ENCODE measurements around the gene PTTG1IP2.

Gene PTTG1IP2

DNA sequence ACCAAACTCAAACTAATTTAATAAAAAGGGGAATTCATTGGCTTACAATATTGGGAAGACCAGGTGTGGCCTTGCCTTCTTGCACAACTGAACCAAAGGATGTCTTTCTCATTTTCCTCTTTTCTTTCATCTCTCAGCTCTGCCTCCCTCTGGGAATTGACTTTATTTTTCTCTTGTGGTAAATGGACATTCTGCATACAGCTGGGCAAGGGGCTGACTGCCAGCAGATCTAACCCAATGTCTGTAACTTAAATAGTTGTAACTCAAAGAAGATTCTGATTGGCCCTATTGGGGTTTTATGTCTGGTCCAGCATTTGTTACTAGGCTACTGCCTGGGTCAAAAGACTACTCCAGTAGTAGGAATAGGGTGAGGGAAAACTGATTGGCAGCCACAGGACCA lies 15.3 kb downstream of the PTTG1IP2 start:
- no peak for DNase-seq

GRCh38 chr7:90485734-90486316 lies 16.4 kb downstream of the PTTG1IP2 start:
- no peak for DNase-seq

DNA sequence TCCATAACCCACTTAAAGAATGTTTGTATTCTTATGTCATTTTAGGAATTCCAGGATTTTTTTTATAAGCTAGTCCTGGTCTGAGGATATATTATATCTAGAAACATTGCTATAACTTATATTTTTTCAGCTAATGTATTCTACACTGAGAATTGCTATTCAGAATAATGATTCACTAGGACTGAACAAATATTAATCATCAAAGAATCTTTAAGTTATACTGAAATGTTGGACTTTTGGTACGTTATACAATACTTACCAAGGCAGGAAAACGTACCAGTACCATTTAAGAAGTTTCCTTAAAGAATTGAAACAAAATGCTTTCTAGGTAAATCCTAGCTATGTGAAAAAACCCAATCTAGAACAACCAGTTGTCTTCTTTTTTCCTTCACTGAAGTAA lies 18.4 kb downstream of the PTTG1IP2 start:
- DNase-seq: no peak

- no peak for DNase-seq
Measured at GRCh38 chr7:90488220-90488619, 18.8 kb downstream of the PTTG1IP2 start.

DNA sequence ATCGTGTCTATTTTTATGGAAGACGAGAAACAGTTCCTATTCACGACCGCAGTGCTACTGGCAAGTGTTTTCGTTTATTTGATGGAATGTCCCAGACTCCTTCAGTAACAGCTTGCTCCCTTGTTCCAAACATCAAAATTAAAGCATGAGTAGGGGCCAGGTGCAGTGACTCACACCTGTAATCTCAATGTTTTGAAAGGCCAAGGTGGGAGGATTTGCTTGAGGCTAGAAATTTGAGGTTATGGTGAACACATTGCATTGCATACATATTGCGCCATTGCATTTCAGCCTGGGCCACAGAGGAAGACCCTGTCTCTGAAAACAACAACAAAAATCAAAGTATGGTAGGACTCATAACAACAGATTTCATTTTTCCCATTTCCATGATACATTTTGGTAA lies 22.8 kb downstream of the PTTG1IP2 start:
- no peak for DNase-seq

- no peak for DNase-seq
Measured at GRCh38 chr7:90495241-90495640, 25.8 kb downstream of the PTTG1IP2 start.

- no peak for DNase-seq
Measured at GRCh38 chr7:90502539-90502938, 33.1 kb downstream of the PTTG1IP2 start.

DNA sequence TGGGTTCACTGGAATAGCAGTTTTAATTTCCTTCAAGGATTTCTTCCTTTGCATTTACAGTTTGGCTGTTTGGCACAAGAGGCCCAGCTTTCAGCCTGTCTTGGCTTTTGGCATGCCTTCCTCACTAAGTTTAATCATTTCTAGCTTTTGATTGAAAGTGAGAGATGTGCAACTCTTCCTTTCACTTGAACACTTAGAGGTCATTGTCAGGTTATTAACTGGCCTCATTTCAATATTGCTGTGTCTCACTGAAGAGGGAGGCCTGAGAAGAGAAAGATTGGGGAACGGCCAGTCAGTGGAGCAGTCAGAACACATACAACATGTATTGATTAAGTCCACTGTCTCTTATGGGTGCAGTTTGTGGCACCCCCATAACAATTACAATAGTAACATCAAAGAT lies 33.9 kb downstream of the PTTG1IP2 start:
- DNase-seq: no peak

DNA sequence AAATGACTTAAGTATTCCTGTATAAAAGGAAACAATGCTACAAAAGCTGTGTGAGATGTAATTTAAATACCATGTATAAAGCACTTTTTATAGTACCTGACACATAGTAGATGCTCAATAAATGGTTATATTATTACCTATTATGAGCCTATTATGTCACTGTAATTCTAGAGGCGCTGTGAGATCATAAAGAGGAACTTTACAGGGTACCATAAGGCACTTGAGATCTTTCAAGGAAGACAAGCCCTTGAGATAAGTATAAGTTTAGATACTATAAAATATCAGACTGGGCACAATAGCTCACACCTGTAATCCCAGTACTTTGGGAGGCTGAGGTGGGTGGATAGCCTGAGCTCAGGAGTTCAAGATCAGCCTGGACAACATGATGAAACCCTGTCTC lies 38.3 kb downstream of the PTTG1IP2 start:
- DNase-seq: no peak

DNA sequence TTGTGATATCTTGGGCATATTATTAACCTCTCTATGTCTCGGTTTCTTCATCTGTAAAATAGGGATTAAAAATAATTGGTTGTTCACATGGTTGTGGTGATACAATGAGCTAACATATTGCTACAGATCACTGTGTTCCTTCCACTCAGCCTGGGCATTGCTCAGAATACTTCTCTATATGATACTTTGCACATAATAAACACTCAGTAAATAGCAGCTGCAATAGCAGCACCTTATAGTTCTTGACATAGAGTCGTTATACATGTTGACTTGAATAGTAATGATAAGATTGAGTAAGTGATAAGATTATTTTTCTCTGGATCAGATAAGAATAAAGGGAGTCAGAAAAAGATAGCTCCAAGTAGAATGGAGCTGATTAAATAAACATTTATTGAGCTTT lies 42.3 kb downstream of the PTTG1IP2 start:
- DNase-seq: no peak

DNA sequence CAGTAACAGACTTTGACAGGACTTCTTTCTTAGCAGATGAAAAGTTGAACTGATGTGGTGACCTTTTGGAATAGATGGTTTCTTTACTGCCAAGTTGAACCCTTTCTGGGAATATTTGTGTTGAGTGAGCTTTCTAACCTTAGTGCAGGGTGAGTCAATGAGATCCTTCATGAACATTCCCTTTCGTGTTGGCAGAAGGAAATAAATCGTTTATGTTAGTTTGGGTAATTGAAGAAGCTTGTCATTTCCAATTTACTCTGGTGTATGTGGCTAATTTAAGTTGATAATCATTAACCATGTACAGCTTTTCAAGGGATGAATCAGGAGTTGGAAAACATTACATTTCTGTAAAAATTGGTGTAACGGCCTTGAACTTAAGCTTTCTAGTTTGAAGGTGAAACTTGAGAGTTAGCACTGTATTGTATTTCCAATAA lies 43.4 kb downstream of the PTTG1IP2 start:
- no peak for DNase-seq

DNA sequence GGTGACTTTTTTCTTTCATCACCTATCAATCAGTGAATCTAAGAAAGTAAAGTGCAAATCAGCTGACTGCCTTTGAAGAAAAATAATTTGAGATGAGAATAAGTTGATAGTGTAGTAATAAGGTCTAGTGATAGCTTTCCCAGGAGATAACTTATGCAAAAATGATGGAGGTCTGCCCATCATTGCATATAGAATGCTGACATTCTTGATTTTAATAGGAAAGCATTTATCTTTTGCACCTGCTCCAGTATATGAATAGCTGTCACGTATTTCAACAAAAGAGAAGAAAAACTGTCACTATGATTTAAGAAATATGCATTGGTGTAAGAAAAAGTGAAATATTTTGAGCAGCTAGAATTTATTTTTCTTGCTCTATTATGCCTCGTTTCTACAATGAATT lies 46.8 kb downstream of the PTTG1IP2 start:
- no peak for DNase-seq

DNA sequence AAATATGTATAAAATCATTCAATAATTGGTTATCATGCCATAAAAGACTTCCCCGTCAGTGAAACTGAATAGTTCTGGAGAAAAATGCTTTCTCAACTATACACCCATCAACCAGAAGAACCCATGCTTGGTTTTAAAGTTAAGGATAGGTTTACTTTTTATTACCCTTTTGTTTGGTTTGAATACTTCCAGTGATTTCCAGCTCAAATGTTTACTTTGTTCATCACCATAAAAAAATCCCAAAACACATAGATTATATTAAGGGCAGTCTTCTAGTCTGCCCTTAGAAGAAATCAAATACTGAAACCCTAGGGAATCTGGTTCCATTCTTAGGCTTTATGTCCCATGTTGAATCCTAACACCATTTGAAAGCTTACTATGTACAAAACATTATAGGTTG lies 49.2 kb downstream of the PTTG1IP2 start:
- DNase-seq: no peak

GRCh38 chr7:90520484-90520883 lies 51.0 kb downstream of the PTTG1IP2 start:
- no peak for DNase-seq

DNA sequence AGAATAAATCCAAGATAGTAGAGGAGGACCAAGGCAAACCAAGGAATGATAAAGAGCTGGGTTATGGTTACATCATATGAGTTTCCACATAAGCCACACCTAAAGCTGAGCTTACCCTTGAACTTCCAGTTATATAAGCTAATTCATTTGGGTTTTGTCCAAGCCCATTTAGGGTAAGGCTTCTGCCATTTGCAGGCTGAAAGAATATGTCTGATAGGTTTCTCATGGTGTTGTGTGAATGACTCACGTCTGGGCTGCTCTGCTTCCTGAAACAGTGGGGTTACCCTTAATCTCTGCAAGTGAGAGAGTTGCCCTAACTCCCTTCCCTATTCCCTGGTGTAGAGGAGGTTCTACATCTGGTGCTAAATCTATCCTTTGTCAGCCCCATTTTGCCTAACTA lies 60.8 kb downstream of the PTTG1IP2 start:
- no peak for DNase-seq

- DNase-seq: no peak
Measured at GRCh38 chr7:90532231-90532929, 62.9 kb downstream of the PTTG1IP2 start.

GRCh38 chr7:90536449-90536848 lies 67.0 kb downstream of the PTTG1IP2 start:
- DNase-seq: no peak

- no peak for DNase-seq
Measured at GRCh38 chr7:90538405-90538804, 69.0 kb downstream of the PTTG1IP2 start.

DNA sequence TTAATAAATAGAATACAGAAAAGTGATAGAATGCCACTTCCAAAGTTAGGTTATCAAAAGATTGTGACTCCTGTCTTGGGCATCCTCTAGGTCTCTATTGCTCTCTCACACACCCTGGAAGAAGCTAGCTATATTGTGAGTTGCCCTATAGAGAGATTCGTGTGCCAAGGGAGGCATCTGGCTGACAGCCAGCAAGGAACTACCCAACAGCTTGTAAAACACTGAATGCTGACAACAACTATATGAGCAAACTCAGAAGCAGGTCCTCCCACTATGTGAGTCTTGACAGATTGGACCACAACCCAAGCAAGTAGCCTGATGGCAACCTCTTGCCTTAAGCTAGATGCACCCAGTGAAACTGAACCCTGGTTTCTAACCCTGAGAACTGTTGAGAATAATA lies 71.0 kb downstream of the PTTG1IP2 start:
- DNase-seq: no peak

GRCh38 chr7:90551036-90551435 lies 81.6 kb downstream of the PTTG1IP2 start:
- no peak for DNase-seq

DNA sequence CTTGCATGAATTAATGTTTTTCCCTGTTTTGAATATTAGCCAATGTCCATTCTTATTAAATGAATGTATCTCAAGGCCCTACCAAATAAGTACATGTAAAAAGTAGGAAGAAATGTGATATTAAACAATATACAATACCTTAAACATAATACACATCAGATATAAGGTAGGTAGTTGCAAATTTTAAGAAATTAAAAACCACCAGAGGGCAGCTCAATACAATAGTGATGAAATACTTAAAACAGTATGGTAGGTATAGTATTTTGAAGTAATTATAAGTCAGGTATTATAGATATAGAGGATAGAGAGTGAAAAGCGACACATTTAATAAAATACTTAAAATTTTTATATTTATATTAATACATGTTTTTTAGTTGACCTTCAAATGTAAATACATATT lies 83.1 kb downstream of the PTTG1IP2 start:
- DNase-seq: no peak

DNA sequence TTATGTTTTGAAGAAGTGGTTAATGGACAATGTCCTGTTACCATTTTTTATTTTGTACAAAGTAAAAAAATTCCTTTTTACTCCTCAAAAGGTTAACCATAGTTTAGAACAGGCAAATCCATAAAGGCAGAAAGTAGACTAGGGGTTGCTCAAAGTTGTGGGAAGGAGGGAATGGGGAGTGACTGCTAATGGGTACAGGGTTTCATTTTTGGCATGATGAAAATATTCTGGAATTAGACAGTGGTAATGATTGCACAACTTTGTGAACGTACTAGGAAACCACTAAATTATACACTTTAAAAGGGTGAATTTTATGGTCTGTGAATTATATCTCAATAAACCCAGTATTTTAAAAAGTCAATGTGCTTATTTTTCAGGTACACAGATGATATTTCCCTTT lies 91.3 kb downstream of the PTTG1IP2 start:
- DNase-seq: no peak

Data from activated CD8-positive, alpha-beta memory T cell treated with anti-CD3 and anti-CD28 coated beads, Interleukin-2, amount 50 U/mL, for 4 hours (primary cell).